Stimulated activated CD4-positive, alpha-beta T cell treated with anti-CD3 and anti-CD28 coated beads, Interleukin-2, amount 100 ng/mL, for 4 hours (primary cell): ENCODE measurements around the gene ANKMY1.
A peak's percentile ranks its signal among the peaks of the same experiment; 100 is the strongest.

Experiments
- DNase-seq: peaks from one replicate; pipeline ENCODE4 v3.0.0-alpha.2; 2020; ENCODE audit warnings: low read depth

Gene ANKMY1

GRCh38 chr2:240579771-240580614 lies 22.2 kb upstream of the ANKMY1 start:
- DNase-seq: peak; percentile 63

GRCh38 chr2:240579071-240579762 lies 21.4 kb upstream of the ANKMY1 start:
- no peak for DNase-seq

GRCh38 chr2:240578488-240578887 lies 20.7 kb upstream of the ANKMY1 start:
- DNase-seq: no peak

GRCh38 chr2:240578110-240578450 lies 20.3 kb upstream of the ANKMY1 start:
- no peak for DNase-seq

- DNase-seq: no peak
Observed at GRCh38 chr2:240577281-240578109, 19.7 kb upstream of the ANKMY1 start.

- DNase-seq: no peak
Observed at GRCh38 chr2:240576436-240577205, 18.8 kb upstream of the ANKMY1 start.

- DNase-seq: no peak
Observed at GRCh38 chr2:240576036-240576435, 18.2 kb upstream of the ANKMY1 start.

- no peak for DNase-seq
Observed at GRCh38 chr2:240575101-240575965, 17.5 kb upstream of the ANKMY1 start.

GRCh38 chr2:240574386-240575100 lies 16.8 kb upstream of the ANKMY1 start:
- DNase-seq: no peak

GRCh38 chr2:240573516-240574385 lies 16.0 kb upstream of the ANKMY1 start:
- no peak for DNase-seq

- no peak for DNase-seq
Observed at GRCh38 chr2:240573071-240573515, 15.3 kb upstream of the ANKMY1 start.

GRCh38 chr2:240572141-240573031 lies 14.6 kb upstream of the ANKMY1 start:
- no peak for DNase-seq

- no peak for DNase-seq
Observed at GRCh38 chr2:240571314-240571973, 13.7 kb upstream of the ANKMY1 start.

- no peak for DNase-seq
Observed at GRCh38 chr2:240570531-240571313, 12.9 kb upstream of the ANKMY1 start.

- DNase-seq: no peak
Observed at GRCh38 chr2:240569998-240570530, 12.3 kb upstream of the ANKMY1 start.

GRCh38 chr2:240569523-240569997 lies 11.8 kb upstream of the ANKMY1 start:
- no peak for DNase-seq
